Gastroesophageal sphincter (tissue), 4 donors: ENCODE measurements around the gene GALNT17. TPM values are rescaled to one million over a fixed set of nuclear protein-coding genes. Genes with fewer than 3 reads are reported as not detected.

Experiments
- ATAC-seq: fragments of 150-250 bp; one replicate; pipeline ENCODE4 v1.9.1; 2016; ENCODE audit warnings: mild to moderate bottlenecking, moderate library complexity
- H3K27ac ChIP-seq, 4 donors: fragments of 200-600 bp; sonication (generic) in 3 of 4; 1 replicate in 3 of 4; 2 replicates in 1 of 4; pipeline ENCODE4 v1.5.1; 2016 to 2019
- H3K27me3 ChIP-seq: fragments of 200-600 bp; sonication (generic); one replicate; pipeline ENCODE4 v1.5.1; 2019
- H3K36me3 ChIP-seq, 2 donors: fragments of 200-600 bp; sonication (generic); one replicate each; pipeline ENCODE4 v1.5.1; 2019; ENCODE audit warnings: control low read depth in 1 of 2
- H3K4me1 ChIP-seq, 3 donors: fragments of 200-600 bp; sonication (generic); 1 replicate in 2 of 3; 2 replicates in 1 of 3; pipeline ENCODE4 v1.5.1; 2016 to 2019; ENCODE audit warnings: control low read depth in 2 of 3
- H3K4me3 ChIP-seq, 2 donors: fragments of 200-600 bp; sonication (generic); one replicate each; pipeline ENCODE4 v1.5.1; 2019; ENCODE audit warnings: mild to moderate bottlenecking in 1 of 2, moderate library complexity in 1 of 2
- H3K9me3 ChIP-seq, 3 donors: fragments of 200-600 bp; sonication (generic); one replicate each; pipeline ENCODE4 v1.5.1; 2017 to 2019; ENCODE audit warnings: control low read depth in 2 of 3
- CTCF ChIP-seq, 4 experiments: fragments of 200-600 bp in 2 of 4; fragments of 450-650 bp in 2 of 4; sonication (generic) in 1 of 4; IDR thresholded peaks; one replicate each; pipeline ENCODE4 v1.5.1; 2017 to 2019; ENCODE audit warnings: antibody characterized with exemption in 4 of 4, mild to moderate bottlenecking in 2 of 4, moderate library complexity in 2 of 4
- EP300 ChIP-seq: sonication (generic); formaldehyde crosslinking; IDR thresholded peaks from one replicate; pipeline ENCODE4 v1.6.1; 2017; ENCODE audit warnings: antibody characterized with exemption, mild to moderate bottlenecking
- POLR2A ChIP-seq, 2 donors: fragments of 450-650 bp; IDR thresholded peaks; one replicate each; pipeline ENCODE4 v1.6.1; 2017; ENCODE audit warnings: antibody characterized with exemption in 2 of 2, mild to moderate bottlenecking in 2 of 2, moderate library complexity in 1 of 2
- POLR2AphosphoS5 ChIP-seq: sonication (generic); formaldehyde crosslinking; IDR thresholded peaks from one replicate; pipeline ENCODE4 v1.6.1; 2017; ENCODE audit warnings: antibody characterized with exemption
- WGBS, 2 donors: methylation state at CpG; one replicate each; pipeline ENCODE4 v1.1.5; 2018; ENCODE audit warnings: low coverage in 1 of 2; 5-methylcytosine and 5-hydroxymethylcytosine counted together
- total RNA-seq, 4 donors: library from RNA; depleted of rRNA; stranded (reverse); fragments of >200 nt; gene quantifications; one replicate each; pipeline ENCODE4 v1.1.0, GENCODE V29; 2016

Gene GALNT17
- total RNA-seq, 4 donors from 2014 or later, result 16.7 to 93.2 (median 34.8) TPM

- Histone ChIP-seq H3K4me3 (no peak overlapping the region), H3K4me1 (peaks cover 0 to 46% (median 7%) of the 10 kb centered on the region in 3 donors), H3K36me3 (no peaks in the 10 kb centered on the region), H3K27me3 (no peaks in the 10 kb centered on the region), H3K27ac (peak overlapping the region in 2 of 4 donors; percentile 70 to 74), H3K9me3 (peaks cover 0 to 16% (median 0%) of the 10 kb centered on the region in 3 donors)
- WGBS, 2 donors, result 57 to 65% methylated on average over 2 of the region's 2 CpGs
- no peak for TF ChIP-seq POLR2AphosphoS5
- no peak for TF ChIP-seq CTCF (IDR thresholded peaks at IDR 0.05)
- TF ChIP-seq EP300, result no peak
- ATAC-seq, result no peak
These were observed 480.0 kb downstream of the GALNT17 start for GRCh38 chr7:71611986-71612385.

- peaks cover 0 to 46% (median 7%) of the 10 kb centered on the region in 3 donors for H3K4me1 ChIP-seq
- 4 to 6% methylated on average over 6 of the region's 6 CpGs for WGBS, 2 donors
- peak overlapping the region; percentile 62 to 74 (median 70) for H3K27ac ChIP-seq
- H3K36me3 ChIP-seq, result no peaks in the 10 kb centered on the region
- H3K27me3 ChIP-seq, result no peaks in the 10 kb centered on the region
- peak overlapping the region; percentile 17 to 23 for H3K4me3 ChIP-seq
- ATAC-seq, result peak; percentile 63
- peaks cover 0 to 10% (median 0%) of the 10 kb centered on the region in 3 donors for H3K9me3 ChIP-seq
- TF ChIP-seq EP300, result no peak
- TF ChIP-seq POLR2AphosphoS5, result peak; percentile 56
These were observed 481.0 kb downstream of the GALNT17 start for GRCh38 chr7:71612911-71613310.

GRCh38 chr7:71613313-71613712 lies 481.4 kb downstream of the GALNT17 start:
- H3K9me3 ChIP-seq, result peaks cover 0 to 6% (median 0%) of the 10 kb centered on the region in 3 donors
- peaks cover 0 to 46% (median 7%) of the 10 kb centered on the region in 3 donors for H3K4me1 ChIP-seq
- 0 to 3% methylated on average over 3 of the region's 3 CpGs for WGBS, 2 donors
- H3K36me3 ChIP-seq, result no peaks in the 10 kb centered on the region
- H3K4me3 ChIP-seq, result no peak overlapping the region
- peak overlapping the region; percentile 62 to 74 (median 70) for H3K27ac ChIP-seq
- TF ChIP-seq EP300 (no peak), POLR2AphosphoS5 (no peak), POLR2A (IDR thresholded peaks at IDR 0.05) (no peak), CTCF (IDR thresholded peaks at IDR 0.05) (no peak)
- no peak for ATAC-seq
- H3K27me3 ChIP-seq, result no peaks in the 10 kb centered on the region

- whole genome bisulfite sequencing, 2 donors, result 39 to 44% methylated on average over 5 of the region's 5 CpGs
- peaks cover 0 to 46% (median 7%) of the 10 kb centered on the region in 3 donors for H3K4me1 ChIP-seq
- H3K4me3 ChIP-seq, result no peak overlapping the region
- H3K27me3 ChIP-seq, result no peaks in the 10 kb centered on the region
- TF ChIP-seq POLR2AphosphoS5 (no peak), POLR2A (IDR thresholded peaks at IDR 0.05) (no peak), CTCF (IDR thresholded peaks at IDR 0.05) (no peak), EP300 (no peak)
- peak overlapping the region in 3 of 4 donors; percentile 31 to 74 (median 36) for H3K27ac ChIP-seq
- H3K36me3 ChIP-seq, result no peaks in the 10 kb centered on the region
- no peak for ATAC-seq
- H3K9me3 ChIP-seq, result no peaks in the 10 kb centered on the region
These were observed 483.1 kb downstream of the GALNT17 start for GRCh38 chr7:71615017-71615416.

GRCh38 chr7:71616217-71616616 lies 484.3 kb downstream of the GALNT17 start:
- ATAC-seq, result no peak
- Histone ChIP-seq H3K4me1 (peaks cover 0 to 46% (median 7%) of the 10 kb centered on the region in 3 donors), H3K36me3 (no peaks in the 10 kb centered on the region), H3K27me3 (no peaks in the 10 kb centered on the region), H3K4me3 (no peak overlapping the region), H3K9me3 (no peaks in the 10 kb centered on the region), H3K27ac (peak overlapping the region in 3 of 4 donors; percentile 36 to 74 (median 47))
- WGBS, 2 donors, result 100% methylated on average over 3 of the region's 3 CpGs; no CpG with 5 or more reads in 1 of the 2 donors
- TF ChIP-seq POLR2A (IDR thresholded peaks at IDR 0.05), result no peak
- no peak for TF ChIP-seq POLR2AphosphoS5
- TF ChIP-seq EP300, result no peak
- TF ChIP-seq CTCF (IDR thresholded peaks at IDR 0.05), result no peak
